Psoas muscle (tissue), 8 donors: ENCODE measurements around the gene ACE. TPM values are rescaled to one million over a fixed set of nuclear protein-coding genes. Genes with fewer than 3 reads are reported as not detected.

Experiments used
- ATAC-seq, 4 donors: fragments of 200-7000 bp; cut with Tn5 transposase; one replicate each; pipeline ENCODE4 v1.9.1; 2020; ENCODE audit warnings: moderate library complexity in 3 of 4, mild to moderate bottlenecking in 2 of 4
- DNase-seq, 2 donors: peaks; one replicate each; pipeline ENCODE4 v3.0.0-alpha.2; 2020
- H3K27ac ChIP-seq: fragments of 200-600 bp; one replicate; pipeline ENCODE4 v1.8.0; 2022
- H3K27me3 ChIP-seq, 3 donors: fragments of 200-600 bp in 1 of 3; one replicate each; pipeline versions ENCODE4 v1.6.1 to v1.8.0; 2013 to 2022; ENCODE audit warnings: low read length in 2 of 3, mild to moderate bottlenecking in 2 of 3, moderate library complexity in 1 of 3; ENCODE audit not compliant: insufficient read depth in 3 of 3
- H3K36me3 ChIP-seq, 2 donors: fragments of 200-600 bp in 1 of 2; one replicate each; pipeline versions ENCODE4 v1.6.1 to v1.8.0; 2013 to 2022; ENCODE audit warnings: low read depth in 1 of 2, mild to moderate bottlenecking in 1 of 2, moderate library complexity in 1 of 2; ENCODE audit not compliant: insufficient read depth in 1 of 2
- H3K4me1 ChIP-seq: fragments of 200-600 bp; one replicate; pipeline ENCODE4 v1.8.0; 2022
- H3K4me3 ChIP-seq: fragments of 200-600 bp; one replicate; pipeline ENCODE4 v1.8.0; 2022; ENCODE audit warnings: mild to moderate bottlenecking
- H3K9me3 ChIP-seq: fragments of 200-600 bp; one replicate; pipeline ENCODE4 v1.8.0; 2022
- WGBS, 3 donors: extraction: QIAGEN DNeasy Blood & Tissue Kit; methylation state at CpG; one replicate each; pipeline versions ENCODE4 v1.1.6 to v1.1.7; 2013; 5-methylcytosine and 5-hydroxymethylcytosine counted together
- intact Hi-C, 2 donors: fragments of 100-400 bp; cut with DNase I; formaldehyde crosslinking; loops; one replicate each; pipeline versions ENCODE4 v1.11.0 to v1.14.2; 2022
- polyA plus RNA-seq, 3 donors: library from polyadenylated mRNA; stranded (reverse); fragments of 200-250 nt; gene quantifications; one replicate each; pipeline ENCODE4 v1.2.3, GENCODE V29; 2013
- total RNA-seq, 4 donors: library from RNA; stranded (reverse); fragmentation: NEBNext Ultra II Directional in 2 of 4; extraction: Animal tissue kit (Norgen Biotek cat#: 25700) in 2 of 4; gene quantifications; one replicate each; pipeline versions ENCODE4 v1.2.1 to v1.2.4, GENCODE V29; 2021 to 2023
- TF ChIP-seq, protein P1 (sequence below): fragments of 200-600 bp; IDR thresholded peaks from one replicate; pipeline ENCODE4 v1.8.0; 2022; ENCODE audit warnings: antibody characterized with exemption
- donor health status: healthy with polysubstance abuse.
- donor health status: DM: no; HTN: no; CAD: no; lungs with moderate emphysema.
- donor health status: Bipolar disorder and iron deficiency.
- donor health status: healthy.
- donor health status: DM: yes; HTN: yes; CAD: no.
- donor health status: DM: no; HTN: no; CAD: no.
- donor health status: DM: no; HTN: no; CAD: no.
- donor health status: DM: yes; HTN: yes; CAD: no.

Gene ACE
- total and polyA plus RNA-seq, 7 donors = 0.82 to 12.5 (median 2.0) TPM

DNA sequence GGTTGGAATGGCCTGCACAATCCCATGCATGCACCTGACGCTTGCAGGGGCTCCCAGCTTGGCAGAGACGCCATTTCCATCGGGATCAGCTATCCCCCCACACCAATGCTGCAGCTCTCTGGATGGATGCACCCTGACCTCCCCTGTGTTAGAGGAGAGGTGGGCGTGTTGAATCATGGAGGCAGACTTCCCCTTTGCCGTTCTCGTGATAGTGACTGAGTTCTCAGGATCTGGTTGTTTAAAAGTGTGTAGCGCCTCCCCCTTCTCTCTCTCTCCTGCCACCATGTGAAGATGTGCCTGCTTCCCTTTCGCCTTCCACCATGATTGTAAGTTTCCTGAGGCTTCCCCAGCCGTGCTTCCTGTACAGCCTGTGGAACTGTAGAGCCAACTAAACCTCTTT lies 28.5 kb downstream of the ACE start:
- no peak overlapping the region for H3K4me3 ChIP-seq
- no peak for DNase-seq
- H3K27ac ChIP-seq = no peak overlapping the region
- no peak for ATAC-seq
- intact Hi-C loops = no loop called here
- no peaks in the 10 kb centered on the region for H3K36me3 ChIP-seq
- TF ChIP-seq, protein P1, sequence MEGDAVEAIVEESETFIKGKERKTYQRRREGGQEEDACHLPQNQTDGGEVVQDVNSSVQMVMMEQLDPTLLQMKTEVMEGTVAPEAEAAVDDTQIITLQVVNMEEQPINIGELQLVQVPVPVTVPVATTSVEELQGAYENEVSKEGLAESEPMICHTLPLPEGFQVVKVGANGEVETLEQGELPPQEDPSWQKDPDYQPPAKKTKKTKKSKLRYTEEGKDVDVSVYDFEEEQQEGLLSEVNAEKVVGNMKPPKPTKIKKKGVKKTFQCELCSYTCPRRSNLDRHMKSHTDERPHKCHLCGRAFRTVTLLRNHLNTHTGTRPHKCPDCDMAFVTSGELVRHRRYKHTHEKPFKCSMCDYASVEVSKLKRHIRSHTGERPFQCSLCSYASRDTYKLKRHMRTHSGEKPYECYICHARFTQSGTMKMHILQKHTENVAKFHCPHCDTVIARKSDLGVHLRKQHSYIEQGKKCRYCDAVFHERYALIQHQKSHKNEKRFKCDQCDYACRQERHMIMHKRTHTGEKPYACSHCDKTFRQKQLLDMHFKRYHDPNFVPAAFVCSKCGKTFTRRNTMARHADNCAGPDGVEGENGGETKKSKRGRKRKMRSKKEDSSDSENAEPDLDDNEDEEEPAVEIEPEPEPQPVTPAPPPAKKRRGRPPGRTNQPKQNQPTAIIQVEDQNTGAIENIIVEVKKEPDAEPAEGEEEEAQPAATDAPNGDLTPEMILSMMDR = no peak
- 83 to 87% (median 84%) methylated on average over 9 of the region's 9 CpGs for WGBS, 3 donors
- peaks cover 0 to 27% (median 9%) of the 10 kb centered on the region in 3 donors for H3K27me3 ChIP-seq
- no peaks in the 10 kb centered on the region for H3K4me1 ChIP-seq
- no peaks in the 10 kb centered on the region for H3K9me3 ChIP-seq

- ATAC-seq = no peak
- H3K36me3 ChIP-seq = no peaks in the 10 kb centered on the region
- H3K9me3 ChIP-seq = no peaks in the 10 kb centered on the region
- no peaks in the 10 kb centered on the region for H3K4me1 ChIP-seq
- H3K27ac ChIP-seq = no peak overlapping the region
- H3K27me3 ChIP-seq = peaks cover 0 to 27% (median 9%) of the 10 kb centered on the region in 3 donors
- TF ChIP-seq, protein P1 = no peak
- 87 to 94% (median 92%) methylated on average over 3 of the region's 3 CpGs for WGBS, 3 donors
- intact Hi-C loops = no loop called here
- no peak for DNase-seq
- H3K4me3 ChIP-seq = no peak overlapping the region
Observed at GRCh38 chr17:63506627-63507026, 29.8 kb downstream of the ACE start.

- Histone ChIP-seq H3K4me1 (no peaks in the 10 kb centered on the region), H3K27ac (no peak overlapping the region), H3K4me3 (no peak overlapping the region), H3K27me3 (peaks cover 0 to 13% (median 5%) of the 10 kb centered on the region in 3 donors), H3K9me3 (no peaks in the 10 kb centered on the region), H3K36me3 (no peaks in the 10 kb centered on the region)
- WGBS, 3 donors = 85 to 88% (median 86%) methylated on average over 8 of the region's 8 CpGs
- no peak for DNase-seq
- no peak for ATAC-seq
- TF ChIP-seq, protein P1 = no peak
- intact Hi-C loops = no loop called here
Observed at GRCh38 chr17:63511331-63511730, 34.5 kb downstream of the ACE start.

GRCh38 chr17:63512388-63512787 lies 35.5 kb downstream of the ACE start:
- Histone ChIP-seq H3K36me3 (no peaks in the 10 kb centered on the region), H3K9me3 (no peaks in the 10 kb centered on the region), H3K27me3 (peaks cover 0 to 5% (median under 1%) of the 10 kb centered on the region in 3 donors), H3K4me1 (no peaks in the 10 kb centered on the region), H3K4me3 (no peak overlapping the region), H3K27ac (no peak overlapping the region)
- WGBS, 3 donors = 83 to 84% (median 84%) methylated on average over 3 of the region's 3 CpGs
- TF ChIP-seq, protein P1 = no peak
- ATAC-seq = no peak
- no peak for DNase-seq
- intact Hi-C loops = no loop called here

DNA sequence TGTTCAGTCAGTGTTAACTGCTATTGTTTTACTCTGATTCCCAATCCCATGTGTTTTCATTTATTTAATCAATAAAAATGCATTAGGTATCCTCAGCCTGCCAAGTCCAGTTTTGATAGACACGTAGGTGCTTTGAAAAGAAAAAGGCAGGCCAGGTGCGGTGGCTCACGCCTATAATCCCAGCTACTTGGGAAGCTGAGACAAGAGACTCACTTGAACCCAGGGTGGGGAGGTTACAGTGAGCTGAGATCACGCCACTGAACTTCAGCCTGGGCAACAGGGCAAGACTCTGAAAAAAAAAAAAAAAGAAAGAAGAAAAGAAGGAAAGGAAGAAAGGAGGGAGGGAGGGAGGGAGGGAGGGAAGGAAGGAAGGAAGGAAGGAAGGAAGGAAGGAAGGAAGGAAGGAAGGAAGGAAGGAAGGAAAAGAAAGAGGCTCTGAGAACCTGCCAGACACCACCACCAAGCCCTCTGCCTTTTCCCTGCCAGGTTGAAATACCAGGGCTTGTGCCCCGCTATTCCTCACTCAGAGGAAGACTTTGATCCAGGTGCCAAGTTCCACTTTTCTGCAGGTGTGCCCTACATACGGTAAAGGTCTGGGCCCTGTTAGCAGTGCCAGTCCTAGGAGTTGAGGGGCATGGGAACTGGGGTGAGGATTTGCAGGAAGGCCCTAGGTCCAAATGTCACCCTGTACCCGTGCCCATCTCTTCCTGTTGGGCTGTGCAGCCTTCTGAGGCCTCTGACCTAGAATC lies 36.2 kb downstream of the ACE start:
- no peak overlapping the region for H3K27ac ChIP-seq
- ATAC-seq = no peak
- peaks cover 0 to 5% (median 3%) of the 10 kb centered on the region in 3 donors for H3K27me3 ChIP-seq
- intact Hi-C loops = no loop called here
- H3K9me3 ChIP-seq = no peaks in the 10 kb centered on the region
- TF ChIP-seq, protein P1 = no peak
- no peak for DNase-seq
- no peaks in the 10 kb centered on the region for H3K36me3 ChIP-seq
- H3K4me1 ChIP-seq = no peaks in the 10 kb centered on the region
- H3K4me3 ChIP-seq = no peak overlapping the region
- WGBS, 3 donors = 68 to 74% (median 72%) methylated on average over 7 of the region's 7 CpGs
